GM12874 (cell line): ENCODE measurements around the gene MUC3A.

Experiments used
- CTCF ChIP-seq: IDR thresholded peaks from 2 replicates; pipeline ENCODE4 v1.5.1; 2011; ENCODE audit warnings: low read depth, mild to moderate bottlenecking, control low read depth, low read length, moderate library complexity; ENCODE audit not compliant: insufficient read depth

The MUC3A gene

GRCh38 chr7:100966542-100967291 lies 17.4 kb downstream of the MUC3A start:
- TF ChIP-seq CTCF: no peak

- no peak for TF ChIP-seq CTCF
Measured at GRCh38 chr7:100967292-100967863, 18.0 kb downstream of the MUC3A start.

- no peak for TF ChIP-seq CTCF
Measured at GRCh38 chr7:100968031-100968430, 18.7 kb downstream of the MUC3A start.

- no peak for TF ChIP-seq CTCF
Measured at GRCh38 chr7:100968650-100969049, 19.3 kb downstream of the MUC3A start.

- no peak for TF ChIP-seq CTCF
Measured at GRCh38 chr7:100969066-100969615, 19.8 kb downstream of the MUC3A start, which contains the start of gene MUC12. MUC12 (plus strand) TSS chr7:100969565; CDS start chr7:100969623, 58 bp downstream.

- TF ChIP-seq CTCF: no peak
Measured at GRCh38 chr7:100971111-100972001, 22.0 kb downstream of the MUC3A start.

GRCh38 chr7:100972002-100972347 lies 22.6 kb downstream of the MUC3A start:
- no peak for TF ChIP-seq CTCF
